OCI-LY7 (cell line): ENCODE data around the gene PDZD2. TPM values are rescaled to one million over a fixed set of nuclear protein-coding genes. Genes with fewer than 3 reads are reported as not detected.

Experiments
- BruUV-seq: library from RNA; stranded (reverse); fragments of 400-500 nt; replicated peaks from 2 replicates; lab custom pipeline; 2021; lab: Mats Ljungman, UMichigan
- CTCF ChIA-PET: fragments of 300-600 bp; sonication (Branson Sonifier 250); formaldehyde crosslinking; loops from one replicate; lab custom pipeline; 2022; ENCODE audit warnings: antibody characterized with exemption; ENCODE audit not compliant: unreplicated experiment; lab: Charles Lee
- POLR2A ChIA-PET: fragments of 300-600 bp; sonication (Branson Sonifier 250); formaldehyde crosslinking; loops from one replicate; lab custom pipeline; 2022; ENCODE audit warnings: antibody characterized with exemption; lab: Charles Lee
- DNase-seq: peaks from one replicate; pipeline ENCODE4 v3.0.0-alpha.2; 2015; ENCODE audit warnings: low spot score
- H2AFZ ChIP-seq: fragments of 200-600 bp; sonication (generic), shearing (Covaris generic); 2 replicates; pipeline ENCODE4 v1.6.1; 2014; ENCODE audit warnings: mild to moderate bottlenecking, antibody characterized with exemption, low read length, moderate library complexity
- H3K27ac ChIP-seq: fragments of 200-600 bp; sonication (generic); 2 replicates; pipeline ENCODE4 v1.5.1; 2014; ENCODE audit warnings: mixed run types, low read depth, mild to moderate bottlenecking, moderate library complexity, low read length, inconsistent platforms; ENCODE audit not compliant: poor library complexity, severe bottlenecking
- H3K36me3 ChIP-seq: fragments of 200-600 bp; sonication (generic); 2 replicates; pipeline ENCODE4 v1.6.1; 2014; ENCODE audit warnings: mild to moderate bottlenecking, antibody characterized with exemption, low read length, moderate library complexity, mixed read lengths; ENCODE audit not compliant: insufficient read depth
- H3K4me1 ChIP-seq: fragments of 200-600 bp; sonication (generic); 2 replicates; pipeline ENCODE4 v1.5.1; 2014; ENCODE audit warnings: mild to moderate bottlenecking, low read length; ENCODE audit not compliant: insufficient read depth, poor library complexity, severe bottlenecking
- H3K4me2 ChIP-seq: fragments of 200-600 bp; sonication (generic); 2 replicates; pipeline ENCODE4 v1.6.1; 2014; ENCODE audit warnings: mild to moderate bottlenecking, low read length
- H3K4me3 ChIP-seq: fragments of 200-600 bp; sonication (generic); 2 replicates; pipeline ENCODE4 v1.5.1; 2014; ENCODE audit warnings: mild to moderate bottlenecking, low read depth, low read length; ENCODE audit not compliant: poor library complexity, severe bottlenecking
- H3K79me2 ChIP-seq: fragments of 200-600 bp; sonication (generic); 2 replicates; pipeline ENCODE4 v1.6.1; 2016; ENCODE audit warnings: low read depth, mild to moderate bottlenecking, low read length, moderate library complexity, mixed read lengths; ENCODE audit not compliant: insufficient read depth
- H3K9me2 ChIP-seq: fragments of 200-600 bp; sonication (generic); 2 replicates; pipeline ENCODE4 v1.6.1; 2016; ENCODE audit warnings: mild to moderate bottlenecking, low read length, mixed read lengths; ENCODE audit not compliant: insufficient read depth
- H3K9me3 ChIP-seq: fragments of 200-600 bp; sonication (generic); 2 replicates; pipeline ENCODE4 v1.6.1; 2014; ENCODE audit warnings: mild to moderate bottlenecking, mixed run types, low read length, mixed read lengths
- H4K20me1 ChIP-seq: fragments of 200-600 bp; sonication (generic); 2 replicates; pipeline ENCODE4 v1.6.1; 2014; ENCODE audit warnings: mild to moderate bottlenecking, antibody characterized with exemption, low read length, moderate library complexity, mixed read lengths; ENCODE audit not compliant: insufficient read depth
- EZH2phosphoT487 ChIP-seq: fragments of 200-600 bp; sonication (generic); IDR thresholded peaks from 2 replicates; pipeline ENCODE4 v1.6.1; 2018; ENCODE audit warnings: low read depth, borderline replicate concordance, mild to moderate bottlenecking, mixed run types, antibody characterized with exemption, low read length, moderate library complexity, mixed read lengths
- intact Hi-C: fragments of 100-400 bp; cut with micrococcal nuclease; formaldehyde crosslinking; loops from one replicate; pipeline ENCODE4 v1.10.0; 2022; ENCODE audit not compliant: unreplicated experiment
- total RNA-seq, 2 experiments: library from RNA; depleted of rRNA in 1 of 2; stranded (reverse); fragments of >200 nt in 1 of 2; shearing (Covaris generic) in 1 of 2; gene quantifications; 2 replicates each; pipeline ENCODE4 v1.2.3, GENCODE V29; 2014 to 2022
- TF ChIP-seq, protein P1 (sequence below): fragments of 200-600 bp; sonication (generic); conservative IDR thresholded peaks from 2 replicates; pipeline ENCODE4 v1.5.1; 2014; ENCODE audit warnings: mild to moderate bottlenecking, antibody characterized with exemption, low read length, moderate library complexity, mixed read lengths

The PDZD2 gene
- total RNA-seq, 2 experiments from 2014 or later: 8.6 to 10.6 TPM

DNA sequence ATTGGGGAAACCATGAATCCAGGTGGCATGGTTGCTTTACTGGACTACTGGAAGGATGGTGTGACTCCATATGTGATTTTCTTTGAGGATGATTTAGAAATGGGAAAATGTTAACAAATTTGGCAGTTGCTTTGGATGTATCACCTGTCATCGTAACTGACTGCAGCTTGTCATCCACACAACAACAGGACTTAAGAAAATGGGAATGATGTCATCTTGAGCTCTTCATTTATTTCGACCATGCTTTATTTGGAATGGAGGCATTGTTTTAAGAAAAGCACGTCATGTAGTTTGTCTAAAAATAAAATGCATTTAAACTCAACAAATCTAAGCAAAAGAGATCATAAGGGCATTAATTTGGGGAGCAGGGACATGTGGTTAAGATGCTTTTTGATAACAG, 270.1 kb downstream of the PDZD2 start:
- Histone ChIP-seq H3K4me2 (no peak overlapping the region), H3K4me3 (no peak overlapping the region), H3K27ac (no peak overlapping the region), H3K9me3 (no peaks in the 10 kb centered on the region), H3K79me2 (no peaks in the 10 kb centered on the region), H3K36me3 (no peaks in the 10 kb centered on the region), H2AFZ (no peak overlapping the region), H3K4me1 (no peaks in the 10 kb centered on the region), H3K9me2 (no peaks in the 10 kb centered on the region), H4K20me1 (no peaks in the 10 kb centered on the region)
- intact Hi-C loops: loop anchor here (5.0 kb wide), 1 partner anchor 33 kb away; no protein-coding TSS in a partner anchor
- no TSS peak for BruUV-seq
- ChIA-PET CTCF (no interaction called here), POLR2A (interaction anchor here (0.6 kb wide), 1 partner anchor 36 kb away, joined by 3 read pairs; no protein-coding TSS in a partner anchor)
- no peak for DNase-seq
- TF ChIP-seq, protein P1, sequence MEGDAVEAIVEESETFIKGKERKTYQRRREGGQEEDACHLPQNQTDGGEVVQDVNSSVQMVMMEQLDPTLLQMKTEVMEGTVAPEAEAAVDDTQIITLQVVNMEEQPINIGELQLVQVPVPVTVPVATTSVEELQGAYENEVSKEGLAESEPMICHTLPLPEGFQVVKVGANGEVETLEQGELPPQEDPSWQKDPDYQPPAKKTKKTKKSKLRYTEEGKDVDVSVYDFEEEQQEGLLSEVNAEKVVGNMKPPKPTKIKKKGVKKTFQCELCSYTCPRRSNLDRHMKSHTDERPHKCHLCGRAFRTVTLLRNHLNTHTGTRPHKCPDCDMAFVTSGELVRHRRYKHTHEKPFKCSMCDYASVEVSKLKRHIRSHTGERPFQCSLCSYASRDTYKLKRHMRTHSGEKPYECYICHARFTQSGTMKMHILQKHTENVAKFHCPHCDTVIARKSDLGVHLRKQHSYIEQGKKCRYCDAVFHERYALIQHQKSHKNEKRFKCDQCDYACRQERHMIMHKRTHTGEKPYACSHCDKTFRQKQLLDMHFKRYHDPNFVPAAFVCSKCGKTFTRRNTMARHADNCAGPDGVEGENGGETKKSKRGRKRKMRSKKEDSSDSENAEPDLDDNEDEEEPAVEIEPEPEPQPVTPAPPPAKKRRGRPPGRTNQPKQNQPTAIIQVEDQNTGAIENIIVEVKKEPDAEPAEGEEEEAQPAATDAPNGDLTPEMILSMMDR: no peak
- no peak for TF ChIP-seq EZH2phosphoT487

DNA sequence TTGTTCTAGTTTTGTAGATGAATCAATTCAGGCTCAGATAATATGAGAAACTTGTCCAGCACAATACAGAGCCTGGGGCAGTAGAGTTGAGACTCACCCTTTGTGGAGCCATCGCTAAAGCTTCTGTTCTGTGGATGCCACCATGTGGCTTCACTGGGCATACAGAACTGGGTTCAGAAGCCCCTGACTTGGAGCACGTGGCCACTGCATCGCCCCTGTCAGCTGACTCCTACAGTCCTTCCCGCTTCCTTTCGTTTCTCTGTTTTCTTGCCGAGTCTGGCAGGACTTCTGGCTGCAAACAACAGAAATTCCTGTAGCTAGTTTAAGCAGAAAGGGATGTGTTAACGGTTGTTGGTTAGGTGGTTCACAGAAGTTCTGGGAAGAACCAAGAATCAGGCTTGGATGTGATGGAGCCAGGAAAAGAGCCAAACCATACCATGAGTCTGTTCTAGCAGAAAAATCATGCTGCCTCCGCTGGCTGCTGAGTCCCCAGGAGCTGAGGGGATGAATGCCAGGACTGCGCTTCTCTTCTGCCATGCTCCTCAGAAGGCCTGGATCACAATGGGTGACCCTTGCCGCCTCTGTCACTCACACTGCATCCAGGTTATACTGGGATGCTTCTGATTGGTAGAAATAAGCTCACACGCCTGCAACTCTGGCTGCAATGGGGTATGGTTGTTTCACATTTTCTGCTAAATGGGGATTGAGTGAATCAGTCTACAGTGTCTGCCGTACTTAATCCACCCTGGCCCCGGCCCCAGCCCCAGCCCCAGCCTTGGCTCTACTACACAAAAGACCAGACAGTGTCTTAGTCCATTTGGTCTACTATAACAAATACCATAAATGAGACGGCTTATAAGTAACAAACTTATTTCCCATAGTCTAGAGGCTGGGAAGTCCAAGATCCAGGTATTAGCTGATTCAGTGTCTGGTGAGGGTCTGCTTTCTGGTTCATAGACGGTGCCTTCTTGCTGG, 272.6 kb downstream of the PDZD2 start:
- TF ChIP-seq, protein P1: no peak
- TF ChIP-seq EZH2phosphoT487: no peak
- H3K27ac ChIP-seq: no peak overlapping the region
- H3K9me2 ChIP-seq: no peaks in the 10 kb centered on the region
- intact Hi-C loops: no loop called here
- no peaks in the 10 kb centered on the region for H3K79me2 ChIP-seq
- no peaks in the 10 kb centered on the region for H3K9me3 ChIP-seq
- no peaks in the 10 kb centered on the region for H4K20me1 ChIP-seq
- no peaks in the 10 kb centered on the region for H3K36me3 ChIP-seq
- no TSS peak for BruUV-seq
- ChIA-PET CTCF (no interaction called here), POLR2A (interaction anchor here (1.2 kb wide), 1 partner anchor 9 kb away, joined by 3 read pairs; no protein-coding TSS in a partner anchor)
- H3K4me2 ChIP-seq: no peak overlapping the region
- no peak for DNase-seq
- no peak overlapping the region for H3K4me3 ChIP-seq
- H3K4me1 ChIP-seq: no peaks in the 10 kb centered on the region
- H2AFZ ChIP-seq: no peak overlapping the region

DNA sequence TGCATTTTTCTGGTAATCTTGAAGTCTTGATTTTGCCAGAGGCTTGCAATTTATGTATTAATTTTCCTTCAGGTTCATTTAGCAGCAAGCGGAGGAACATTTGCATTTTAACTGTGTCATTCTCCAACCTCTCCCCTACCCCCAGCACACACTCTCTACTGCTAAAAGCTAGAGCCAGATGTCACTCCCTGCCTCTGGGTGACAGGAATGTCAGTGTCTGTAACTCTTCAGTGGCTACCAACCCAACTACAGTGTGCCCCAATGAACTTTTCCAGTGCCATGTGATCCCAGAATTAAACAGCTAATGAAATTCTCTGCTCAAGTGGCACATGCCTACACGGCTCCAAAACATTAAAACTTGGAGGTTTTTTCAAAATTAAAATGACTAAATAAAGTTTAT, 274.9 kb downstream of the PDZD2 start:
- Histone ChIP-seq H2AFZ (no peak overlapping the region), H3K9me2 (no peaks in the 10 kb centered on the region), H3K4me2 (no peak overlapping the region), H3K9me3 (no peaks in the 10 kb centered on the region), H3K4me1 (no peaks in the 10 kb centered on the region), H4K20me1 (no peaks in the 10 kb centered on the region), H3K79me2 (no peaks in the 10 kb centered on the region), H3K4me3 (no peak overlapping the region), H3K27ac (no peak overlapping the region), H3K36me3 (no peaks in the 10 kb centered on the region)
- ChIA-PET CTCF (no interaction called here), POLR2A (no interaction called here)
- TF ChIP-seq, protein P1: no peak
- no peak for TF ChIP-seq EZH2phosphoT487
- intact Hi-C loops: no loop called here
- no TSS peak for BruUV-seq
- DNase-seq: no peak
